CD4-positive, alpha-beta T cell (primary cell): ENCODE measurements around the gene TOLLIP. TPM values are rescaled to one million over a fixed set of nuclear protein-coding genes. Genes with fewer than 3 reads are reported as not detected.

Experiments used
- ATAC-seq: fragments of 200-7000 bp; cut with Tn5 transposase; one replicate; pipeline ENCODE4 v1.10.0; 2022; ENCODE audit warnings: mild to moderate bottlenecking; ENCODE audit not compliant: poor library complexity
- CTCF ChIA-PET: fragments of 350-600 bp; sonication (Branson Sonifier 250); formaldehyde crosslinking; loops from one replicate; lab custom pipeline; 2021; ENCODE audit warnings: antibody characterized with exemption, inconsistent platforms; lab: Charles Lee
- POLR2A ChIA-PET: fragments of 350-600 bp; sonication (Branson Sonifier 250); formaldehyde crosslinking; loops from one replicate; lab custom pipeline; 2021; ENCODE audit warnings: antibody characterized with exemption, inconsistent platforms; lab: Charles Lee
- DNase-seq, 14 experiments: peaks; one replicate each; pipeline ENCODE4 v3.0.0-alpha.2; 2013 to 2020; ENCODE audit warnings: mixed read lengths in 2 of 14
- H3K27ac ChIP-seq, 2 donors: one replicate each; pipeline versions ENCODE4 v1.5.1 to v1.7.0; 2013; ENCODE audit warnings: low read length in 2 of 2, low read depth in 1 of 2, mild to moderate bottlenecking in 1 of 2
- H3K27me3 ChIP-seq, 2 experiments: 1 replicate in 1 of 2; 2 replicates in 1 of 2; pipeline versions ENCODE4 v1.6.1 to v1.7.0; 2013; ENCODE audit warnings: low read length in 2 of 2, control low read depth in 1 of 2, mild to moderate bottlenecking in 1 of 2, moderate library complexity in 1 of 2; ENCODE audit not compliant: insufficient read depth in 2 of 2, control insufficient read depth in 1 of 2
- H3K36me3 ChIP-seq: one replicate; pipeline ENCODE4 v1.6.1; 2013; ENCODE audit warnings: low read length, control low read depth; ENCODE audit not compliant: insufficient read depth
- H3K4me1 ChIP-seq: one replicate; pipeline ENCODE4 v1.6.1; 2013; ENCODE audit warnings: low read length, control low read depth; ENCODE audit not compliant: insufficient read depth
- H3K4me3 ChIP-seq: one replicate; pipeline ENCODE4 v1.5.1; 2013; ENCODE audit warnings: mild to moderate bottlenecking, low read length, moderate library complexity
- H3K9me3 ChIP-seq, 2 experiments: 1 replicate in 1 of 2; 2 replicates in 1 of 2; pipeline versions ENCODE4 v1.6.1 to v1.7.0; 2013; ENCODE audit warnings: low read length in 2 of 2, mild to moderate bottlenecking in 2 of 2, control low read depth in 1 of 2, moderate library complexity in 1 of 2; ENCODE audit not compliant: control insufficient read depth in 1 of 2, insufficient read depth in 1 of 2
- H3K27ac Mint-ChIP-seq: one replicate; pipeline ENCODE4 v1.8.0; 2020; ENCODE audit warnings: mixed read lengths
- H3K27me3 Mint-ChIP-seq: one replicate; pipeline ENCODE4 v1.8.0; 2021; ENCODE audit warnings: mixed read lengths
- H3K36me3 Mint-ChIP-seq: one replicate; pipeline ENCODE4 v1.8.0; 2021; ENCODE audit warnings: low read depth, mixed read lengths
- H3K4me1 Mint-ChIP-seq: one replicate; pipeline ENCODE4 v1.8.0; 2021; ENCODE audit warnings: low read depth, mixed read lengths
- H3K4me3 Mint-ChIP-seq: one replicate; pipeline ENCODE4 v1.8.0; 2020; ENCODE audit warnings: mild to moderate bottlenecking, mixed read lengths
- H3K9me3 Mint-ChIP-seq: one replicate; pipeline ENCODE4 v1.8.0; 2020; ENCODE audit warnings: mixed read lengths
- intact Hi-C, 2 experiments: fragments of 100-400 bp; cut with DNase I in 1 of 2; cut with micrococcal nuclease in 1 of 2; formaldehyde crosslinking; loops; one replicate each; pipeline versions ENCODE4 v1.15.1 to v1.9.0; 2023 to 2025; cut with DNase I, micrococcal nuclease
- total RNA-seq, 174 experiments: library from RNA in 2 of 174; stranded (reverse) in 2 of 174; gene quantifications; one replicate each; pipeline ENCODE4 v1.2.3 and lab custom pipeline; 2021 to 2026
- TF ChIP-seq, protein P1 (sequence below): fragments of 200-600 bp; IDR thresholded peaks from one replicate; pipeline ENCODE4 v1.8.0; 2022; ENCODE audit warnings: antibody characterized with exemption, mild to moderate bottlenecking

Gene TOLLIP
- total RNA-seq, 2 experiments from 2014 or later, result 38.9 to 41.0 TPM

DNA sequence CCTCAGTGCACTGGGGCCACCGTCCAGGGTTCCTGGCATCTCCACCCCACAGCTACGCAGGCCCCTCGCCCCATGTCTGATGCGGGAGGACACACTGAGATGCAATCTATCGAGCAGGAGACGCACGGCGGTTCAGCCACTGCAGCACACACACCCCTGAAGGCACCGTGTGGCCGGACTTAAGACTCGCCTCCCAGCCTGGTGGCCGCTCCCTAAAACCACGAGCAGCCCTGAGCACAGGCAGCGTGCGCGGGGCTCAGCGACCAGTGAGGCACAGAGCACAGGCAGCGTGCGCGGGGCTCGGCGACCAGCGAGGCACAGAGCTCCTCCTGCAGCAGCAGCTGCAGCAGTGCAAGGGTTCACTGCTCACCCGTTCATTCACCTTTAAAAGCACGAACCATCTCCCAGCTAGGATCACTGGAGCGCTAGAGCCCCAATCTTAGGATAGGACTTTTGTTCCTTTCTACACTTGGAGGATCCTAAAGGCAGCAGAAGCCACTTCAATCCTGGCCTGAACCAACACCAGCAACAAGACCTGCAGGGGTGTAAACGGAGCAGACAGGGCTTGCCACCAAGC lies 31.4 kb downstream of the TOLLIP start:
- no peaks in the 10 kb centered on the region for H3K4me1 ChIP-seq
- no peak overlapping the region for H3K27ac Mint-ChIP-seq
- H3K9me3 ChIP-seq, result no peaks in the 10 kb centered on the region
- H3K9me3 Mint-ChIP-seq, result no peaks in the 10 kb centered on the region
- TF ChIP-seq, protein P1, sequence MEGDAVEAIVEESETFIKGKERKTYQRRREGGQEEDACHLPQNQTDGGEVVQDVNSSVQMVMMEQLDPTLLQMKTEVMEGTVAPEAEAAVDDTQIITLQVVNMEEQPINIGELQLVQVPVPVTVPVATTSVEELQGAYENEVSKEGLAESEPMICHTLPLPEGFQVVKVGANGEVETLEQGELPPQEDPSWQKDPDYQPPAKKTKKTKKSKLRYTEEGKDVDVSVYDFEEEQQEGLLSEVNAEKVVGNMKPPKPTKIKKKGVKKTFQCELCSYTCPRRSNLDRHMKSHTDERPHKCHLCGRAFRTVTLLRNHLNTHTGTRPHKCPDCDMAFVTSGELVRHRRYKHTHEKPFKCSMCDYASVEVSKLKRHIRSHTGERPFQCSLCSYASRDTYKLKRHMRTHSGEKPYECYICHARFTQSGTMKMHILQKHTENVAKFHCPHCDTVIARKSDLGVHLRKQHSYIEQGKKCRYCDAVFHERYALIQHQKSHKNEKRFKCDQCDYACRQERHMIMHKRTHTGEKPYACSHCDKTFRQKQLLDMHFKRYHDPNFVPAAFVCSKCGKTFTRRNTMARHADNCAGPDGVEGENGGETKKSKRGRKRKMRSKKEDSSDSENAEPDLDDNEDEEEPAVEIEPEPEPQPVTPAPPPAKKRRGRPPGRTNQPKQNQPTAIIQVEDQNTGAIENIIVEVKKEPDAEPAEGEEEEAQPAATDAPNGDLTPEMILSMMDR, result no peak
- ATAC-seq, result no peak
- peak in 1 of 14 experiments; percentile 23 for DNase-seq
- ChIA-PET POLR2A (no interaction called here), CTCF (no interaction called here)
- peaks cover 21% of the 10 kb centered on the region for H3K36me3 Mint-ChIP-seq
- H3K4me1 Mint-ChIP-seq, result no peaks in the 10 kb centered on the region
- H3K27me3 Mint-ChIP-seq, result no peaks in the 10 kb centered on the region
- H3K27ac ChIP-seq, result no peak overlapping the region
- H3K27me3 ChIP-seq, result no peaks in the 10 kb centered on the region
- intact Hi-C loops, result no loop called here
- H3K4me3 Mint-ChIP-seq, result no peak overlapping the region
- H3K36me3 ChIP-seq, result peaks cover 44% of the 10 kb centered on the region
- no peak overlapping the region for H3K4me3 ChIP-seq

DNA sequence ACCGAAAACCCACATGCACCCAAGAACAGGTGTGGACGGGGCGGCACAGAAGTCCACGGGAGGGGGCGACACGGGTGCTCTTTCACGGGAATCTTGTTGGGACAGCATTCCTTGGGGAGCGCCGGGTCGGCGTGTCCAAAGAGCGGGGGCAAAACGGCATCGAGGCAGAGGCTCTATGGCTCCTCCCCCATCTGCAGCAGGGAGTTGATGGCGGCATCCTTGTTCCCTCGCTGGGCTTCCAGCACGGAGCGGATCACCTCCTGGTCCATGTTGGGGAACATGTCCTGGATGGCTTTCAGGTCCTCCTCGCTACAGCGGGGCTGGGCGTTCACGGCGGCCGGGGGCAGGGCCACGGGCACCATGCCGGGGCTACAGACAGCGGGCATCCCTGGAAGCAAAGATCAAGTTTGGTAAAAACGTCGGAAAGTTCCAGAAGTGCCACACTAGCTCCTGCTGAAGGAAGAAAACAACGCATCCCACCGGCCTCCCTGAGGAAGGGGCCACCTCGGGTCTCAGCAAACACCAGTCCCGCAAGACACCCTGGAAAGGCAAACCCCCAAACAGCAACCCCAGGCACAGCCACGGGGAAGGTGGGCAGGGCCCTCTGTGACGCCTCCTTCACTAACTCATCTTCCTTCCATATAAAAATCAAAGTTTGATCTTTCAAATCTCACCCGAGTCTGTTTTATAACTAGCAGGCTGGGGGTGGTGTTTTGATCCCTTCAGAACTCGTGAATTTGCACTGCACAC lies 32.4 kb downstream of the TOLLIP start:
- Histone ChIP-seq H3K4me1 (no peaks in the 10 kb centered on the region), H3K4me3 (no peak overlapping the region), H3K36me3 (peaks cover 44% of the 10 kb centered on the region), H3K27me3 (no peaks in the 10 kb centered on the region), H3K9me3 (no peaks in the 10 kb centered on the region), H3K27ac (no peak overlapping the region)
- intact Hi-C loops, result no loop called here
- no peak for DNase-seq
- H3K4me1 Mint-ChIP-seq, result no peaks in the 10 kb centered on the region
- no peak for ATAC-seq
- H3K9me3 Mint-ChIP-seq, result no peaks in the 10 kb centered on the region
- TF ChIP-seq, protein P1, result no peak
- no peak overlapping the region for H3K4me3 Mint-ChIP-seq
- H3K36me3 Mint-ChIP-seq, result peaks cover 20% of the 10 kb centered on the region
- H3K27me3 Mint-ChIP-seq, result no peaks in the 10 kb centered on the region
- no peak overlapping the region for H3K27ac Mint-ChIP-seq
- CTCF ChIA-PET, result no interaction called here
- POLR2A ChIA-PET, result interaction anchor here (1.0 kb wide), 1 partner anchor 32 kb away, joined by 3 read pairs; the partner anchor contains the start of gene TOLLIP

DNA sequence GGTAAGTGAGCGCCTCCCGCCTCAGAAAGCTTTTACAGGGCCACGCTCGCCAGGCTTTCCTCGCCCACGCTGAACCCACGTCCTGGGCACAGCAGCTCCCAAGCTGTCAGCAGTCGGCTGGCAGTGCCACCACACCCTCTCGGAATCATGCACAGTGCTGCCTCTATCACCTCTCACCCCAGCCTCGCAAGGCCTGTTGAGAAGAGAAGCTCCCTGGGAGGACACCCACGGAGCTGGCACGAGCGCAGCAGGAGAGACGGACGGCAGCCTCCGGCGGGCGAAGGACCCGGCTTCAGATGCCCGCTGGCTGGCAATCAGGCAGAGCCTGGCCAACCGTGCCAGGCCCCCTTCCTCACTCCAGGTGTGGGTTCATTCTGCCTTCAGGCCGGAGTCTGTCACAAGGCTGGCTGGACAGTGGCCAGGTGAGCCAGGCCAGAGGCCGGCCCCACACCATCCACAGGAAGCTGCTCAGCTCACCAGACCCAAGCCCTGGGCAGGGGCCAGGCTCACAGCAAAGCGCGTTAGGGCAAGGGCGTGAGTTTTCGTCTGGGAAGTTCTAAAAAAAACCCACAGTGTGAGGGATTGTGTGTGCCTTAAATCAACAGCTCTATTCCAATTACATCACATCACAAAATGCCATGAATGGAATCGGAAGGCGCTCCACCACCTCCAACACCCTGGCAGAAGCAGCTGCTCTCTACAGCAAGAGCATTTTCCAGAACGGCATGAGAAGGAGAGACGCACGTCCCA lies 33.2 kb downstream of the TOLLIP start:
- Mint-ChIP-seq H3K4me1 (no peaks in the 10 kb centered on the region), H3K9me3 (no peaks in the 10 kb centered on the region), H3K36me3 (peaks cover 16% of the 10 kb centered on the region), H3K27ac (no peak overlapping the region), H3K27me3 (no peaks in the 10 kb centered on the region), H3K4me3 (no peak overlapping the region)
- Histone ChIP-seq H3K27me3 (no peaks in the 10 kb centered on the region), H3K9me3 (no peaks in the 10 kb centered on the region), H3K4me3 (no peak overlapping the region), H3K4me1 (no peaks in the 10 kb centered on the region), H3K27ac (peak overlapping the region in 1 of 2 donors; percentile 40), H3K36me3 (peaks cover 38% of the 10 kb centered on the region)
- TF ChIP-seq, protein P1, result no peak
- intact Hi-C loops, result no loop called here
- ATAC-seq, result no peak
- peak in 1 of 14 experiments; percentile 66 for DNase-seq
- ChIA-PET POLR2A (no interaction called here), CTCF (no interaction called here)
